OCI-LY1 (cell line): Measurements from ENCODE around the gene MYLK4.

Experiments used
- H2AFZ ChIP-seq: fragments of 200-600 bp; sonication (generic), shearing (Covaris generic); 2 replicates; pipeline ENCODE4 v1.6.0; 2014; ENCODE audit warnings: antibody characterized with exemption, mild to moderate bottlenecking, low read length
- H3F3A ChIP-seq: fragments of 200-600 bp; sonication (generic), shearing (Covaris generic); 2 replicates; pipeline ENCODE4 v1.6.0; 2014; ENCODE audit warnings: mild to moderate bottlenecking, antibody characterized with exemption, low read length, moderate library complexity; ENCODE audit not compliant: insufficient read depth
- H3K27ac ChIP-seq: fragments of 200-600 bp; sonication (generic); 2 replicates; pipeline ENCODE4 v1.5.1; 2014; ENCODE audit warnings: low read length, mixed run types, mild to moderate bottlenecking, low read depth; ENCODE audit not compliant: poor library complexity, severe bottlenecking
- H3K27me3 ChIP-seq: fragments of 200-600 bp; sonication (generic); 2 replicates; pipeline ENCODE4 v1.6.0; 2014; ENCODE audit warnings: antibody characterized with exemption, mild to moderate bottlenecking, low read length, moderate library complexity; ENCODE audit not compliant: insufficient read depth
- H3K36me3 ChIP-seq: fragments of 200-600 bp; sonication (generic); 2 replicates; pipeline ENCODE4 v1.6.1; 2014; ENCODE audit warnings: mild to moderate bottlenecking, antibody characterized with exemption, low read length, moderate library complexity, mixed read lengths; ENCODE audit not compliant: insufficient read depth
- H3K4me1 ChIP-seq: fragments of 200-600 bp; sonication (generic); 2 replicates; pipeline ENCODE4 v1.5.1; 2014; ENCODE audit warnings: mild to moderate bottlenecking, low read length, moderate library complexity; ENCODE audit not compliant: insufficient read depth, severe bottlenecking
- H3K4me2 ChIP-seq: fragments of 200-600 bp; sonication (generic), shearing (Covaris generic); 2 replicates; pipeline ENCODE4 v1.6.1; 2014; ENCODE audit warnings: low read length
- H3K4me3 ChIP-seq: fragments of 200-600 bp; sonication (generic); 2 replicates; pipeline ENCODE4 v1.5.1; 2014; ENCODE audit warnings: low read length, low read depth, mild to moderate bottlenecking, mixed read lengths; ENCODE audit not compliant: poor library complexity, severe bottlenecking
- H3K79me2 ChIP-seq: fragments of 200-600 bp; shearing (Covaris generic); 2 replicates; pipeline ENCODE4 v1.6.1; 2016; ENCODE audit warnings: mixed run types, low read length, mixed read lengths; ENCODE audit not compliant: insufficient read depth
- H3K9ac ChIP-seq: fragments of 200-600 bp; sonication (generic), shearing (Covaris generic); 2 replicates; pipeline ENCODE4 v1.6.1; 2014; ENCODE audit warnings: mild to moderate bottlenecking, low read length, mixed read lengths
- H3K9me2 ChIP-seq: fragments of 200-600 bp; sonication (generic), shearing (Covaris generic); 2 replicates; pipeline ENCODE4 v1.6.1; 2014; ENCODE audit warnings: low read depth, mild to moderate bottlenecking, low read length, mixed read lengths
- H3K9me3 ChIP-seq: fragments of 200-600 bp; shearing (Covaris generic); 2 replicates; pipeline ENCODE4 v1.6.1; 2014; ENCODE audit warnings: low read length, mixed read lengths
- H4K20me1 ChIP-seq: fragments of 200-600 bp; sonication (generic), shearing (Covaris generic); 2 replicates; pipeline ENCODE4 v1.6.0; 2016; ENCODE audit warnings: mild to moderate bottlenecking, low read length; ENCODE audit not compliant: insufficient read depth
- EZH2 ChIP-seq: fragments of 200-600 bp; sonication (generic), shearing (Covaris generic); IDR thresholded peaks from 2 replicates; pipeline ENCODE4 v1.8.0; 2017; ENCODE audit warnings: borderline replicate concordance, mixed run types, mild to moderate bottlenecking, antibody characterized with exemption, low read length, moderate library complexity, mixed read lengths
- TF ChIP-seq, protein P1 (sequence below): fragments of 200-600 bp; sonication (generic), shearing (Covaris generic); IDR thresholded peaks from 2 replicates; pipeline ENCODE4 v1.5.1; 2017; ENCODE audit warnings: mild to moderate bottlenecking, antibody characterized with exemption, low read length, moderate library complexity, mixed read lengths

Gene MYLK4

GRCh38 chr6:2659882-2660281 lies 90.8 kb downstream of the MYLK4 start:
- no peak overlapping the region for H3K27ac ChIP-seq
- no peak overlapping the region for H2AFZ ChIP-seq
- no peaks in the 10 kb centered on the region for H4K20me1 ChIP-seq
- H3K4me2 ChIP-seq: no peak overlapping the region
- no peak overlapping the region for H3K4me3 ChIP-seq
- no peaks in the 10 kb centered on the region for H3K9me2 ChIP-seq
- no peak for TF ChIP-seq EZH2
- TF ChIP-seq, protein P1, sequence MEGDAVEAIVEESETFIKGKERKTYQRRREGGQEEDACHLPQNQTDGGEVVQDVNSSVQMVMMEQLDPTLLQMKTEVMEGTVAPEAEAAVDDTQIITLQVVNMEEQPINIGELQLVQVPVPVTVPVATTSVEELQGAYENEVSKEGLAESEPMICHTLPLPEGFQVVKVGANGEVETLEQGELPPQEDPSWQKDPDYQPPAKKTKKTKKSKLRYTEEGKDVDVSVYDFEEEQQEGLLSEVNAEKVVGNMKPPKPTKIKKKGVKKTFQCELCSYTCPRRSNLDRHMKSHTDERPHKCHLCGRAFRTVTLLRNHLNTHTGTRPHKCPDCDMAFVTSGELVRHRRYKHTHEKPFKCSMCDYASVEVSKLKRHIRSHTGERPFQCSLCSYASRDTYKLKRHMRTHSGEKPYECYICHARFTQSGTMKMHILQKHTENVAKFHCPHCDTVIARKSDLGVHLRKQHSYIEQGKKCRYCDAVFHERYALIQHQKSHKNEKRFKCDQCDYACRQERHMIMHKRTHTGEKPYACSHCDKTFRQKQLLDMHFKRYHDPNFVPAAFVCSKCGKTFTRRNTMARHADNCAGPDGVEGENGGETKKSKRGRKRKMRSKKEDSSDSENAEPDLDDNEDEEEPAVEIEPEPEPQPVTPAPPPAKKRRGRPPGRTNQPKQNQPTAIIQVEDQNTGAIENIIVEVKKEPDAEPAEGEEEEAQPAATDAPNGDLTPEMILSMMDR: no peak
- H3K36me3 ChIP-seq: no peaks in the 10 kb centered on the region
- no peaks in the 10 kb centered on the region; the same call in 1 of the 2 replicates for H3K27me3 ChIP-seq
- no peaks in the 10 kb centered on the region for H3K9me3 ChIP-seq
- no peaks in the 10 kb centered on the region for H3F3A ChIP-seq
- no peaks in the 10 kb centered on the region for H3K79me2 ChIP-seq
- no peaks in the 10 kb centered on the region for H3K4me1 ChIP-seq
- H3K9ac ChIP-seq: no peak overlapping the region

GRCh38 chr6:2659381-2659780 lies 91.3 kb downstream of the MYLK4 start:
- H3F3A ChIP-seq: no peaks in the 10 kb centered on the region
- no peak overlapping the region for H3K4me2 ChIP-seq
- H3K27ac ChIP-seq: no peak overlapping the region

DNA sequence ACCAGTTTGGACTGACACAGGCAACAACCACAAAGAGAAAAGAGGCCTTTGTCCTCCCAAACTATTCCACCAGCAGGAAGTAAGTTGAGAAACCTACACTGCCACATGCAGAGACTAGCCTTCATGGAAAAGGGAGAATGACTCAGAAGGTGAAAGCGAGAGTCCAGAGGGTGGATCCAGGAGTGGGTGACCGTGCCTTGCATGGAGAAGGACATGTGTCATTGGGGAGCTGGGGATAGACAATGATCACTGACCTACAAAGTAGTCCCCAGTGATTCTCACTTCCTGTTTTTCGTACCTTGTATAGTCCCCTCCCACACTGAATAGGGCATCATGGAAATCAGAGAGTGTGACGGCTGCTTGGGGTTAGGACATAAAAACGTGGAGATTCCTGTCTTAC lies 91.9 kb downstream of the MYLK4 start:
- Histone ChIP-seq H3K27me3 (no peaks in the 10 kb centered on the region), H3K36me3 (no peaks in the 10 kb centered on the region), H3K9me3 (no peaks in the 10 kb centered on the region), H3K9me2 (no peaks in the 10 kb centered on the region), H3K79me2 (no peaks in the 10 kb centered on the region), H3K27ac (no peak overlapping the region), H4K20me1 (no peaks in the 10 kb centered on the region), H3F3A (no peaks in the 10 kb centered on the region), H3K9ac (no peak overlapping the region), H3K4me3 (no peak overlapping the region), H3K4me2 (no peak overlapping the region), H3K4me1 (no peaks in the 10 kb centered on the region), H2AFZ (no peak overlapping the region)
- no peak for TF ChIP-seq EZH2
- TF ChIP-seq, protein P1: no peak

More at GRCh38 chr6:2659381-2659780, 91.3 kb downstream of the MYLK4 start:
- Histone ChIP-seq H3K36me3 (no peaks in the 10 kb centered on the region), H3K4me3 (no peak overlapping the region), H2AFZ (no peak overlapping the region), H3K79me2 (no peaks in the 10 kb centered on the region), H3K9me2 (no peaks in the 10 kb centered on the region), H3K4me1 (no peaks in the 10 kb centered on the region), H3K9me3 (no peaks in the 10 kb centered on the region), H3K9ac (no peak overlapping the region), H3K27me3 (no peaks in the 10 kb centered on the region; the same call in 1 of the 2 replicates), H4K20me1 (no peaks in the 10 kb centered on the region)
- TF ChIP-seq EZH2: no peak
- TF ChIP-seq, protein P1: no peak
